ENCODE measurements around the gene SLX9.

DNA sequence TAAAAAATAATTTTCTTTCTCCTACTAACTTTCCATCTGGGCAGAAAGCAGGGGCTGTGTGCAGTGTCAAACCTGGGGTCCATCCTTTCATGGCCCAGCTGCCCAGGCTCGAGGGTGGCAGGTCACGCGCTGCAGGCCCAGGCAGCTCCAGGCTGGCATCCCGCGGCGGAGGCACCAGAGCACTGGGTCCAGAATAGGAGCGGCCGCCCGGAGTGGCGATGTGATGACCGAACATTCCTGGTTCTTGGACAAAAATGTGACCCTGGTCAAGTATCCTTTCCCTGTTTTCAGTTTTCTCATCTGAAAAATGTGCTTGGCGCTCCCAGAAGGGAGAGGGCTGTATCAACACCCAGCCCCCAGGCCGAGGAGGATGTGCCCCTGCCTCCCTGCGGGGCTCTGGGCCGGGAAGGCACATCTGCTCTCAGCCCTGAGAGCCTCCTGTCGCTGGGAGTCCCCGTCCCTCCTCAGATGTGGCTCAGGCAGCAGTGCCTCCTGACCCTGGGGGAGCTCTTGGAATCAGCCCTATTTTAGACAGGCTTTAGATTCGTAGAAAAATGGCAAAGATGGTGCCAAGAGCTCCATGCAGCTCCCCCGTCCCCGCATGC is 29.3 kb downstream of the SLX9 start:
- TF ChIP-seq CTCF (IDR thresholded peaks at IDR 0.05) (no peak), POLR2A (IDR thresholded peaks at IDR 0.05) (no peak)

Measured in breast epithelium (tissue), 3 donors.